IPS-20b (cell line): ENCODE data around the gene LRRC46.

Experiments
- H3K27ac ChIP-seq: one replicate; pipeline ENCODE4 v1.5.1; 2013; ENCODE audit warnings: low read length
- H3K27me3 ChIP-seq: 2 replicates; pipeline ENCODE4 v1.6.1; 2013; ENCODE audit warnings: mild to moderate bottlenecking, low read length, inconsistent platforms; ENCODE audit not compliant: insufficient read depth
- H3K36me3 ChIP-seq: 2 replicates; pipeline ENCODE4 v1.6.1; 2013; ENCODE audit warnings: low read depth, mild to moderate bottlenecking, inconsistent platforms, low read length, moderate library complexity; ENCODE audit not compliant: insufficient read depth
- H3K4me1 ChIP-seq: 2 replicates; pipeline ENCODE4 v1.6.1; 2013; ENCODE audit warnings: mild to moderate bottlenecking, control low read depth, inconsistent platforms, low read length, moderate library complexity; ENCODE audit not compliant: insufficient read depth
- H3K4me3 ChIP-seq: 2 replicates; pipeline ENCODE4 v1.5.1; 2013; ENCODE audit warnings: mild to moderate bottlenecking, low read length, inconsistent platforms
- H3K9ac ChIP-seq: 2 replicates; pipeline ENCODE4 v1.6.1; 2013; ENCODE audit warnings: low read depth, mild to moderate bottlenecking, inconsistent platforms, low read length, moderate library complexity
- H3K9me3 ChIP-seq: 2 replicates; pipeline ENCODE4 v1.6.1; 2013; ENCODE audit warnings: mild to moderate bottlenecking, low read depth, low read length, inconsistent platforms; ENCODE audit not compliant: insufficient read depth

Gene LRRC46

GRCh38 chr17:47873200-47874090 lies 42.0 kb downstream of the LRRC46 start:
- Histone ChIP-seq H3K27ac (no peak overlapping the region), H3K4me1 (peaks cover 18% of the 10 kb centered on the region; the same call in 1 of the 2 replicates), H3K4me3 (peak overlapping the region; percentile 62; the same call in 1 of the 2 replicates), H3K36me3 (no peaks in the 10 kb centered on the region), H3K9me3 (no peaks in the 10 kb centered on the region), H3K9ac (no peak overlapping the region), H3K27me3 (peaks cover 64% of the 10 kb centered on the region)

GRCh38 chr17:47875011-47875985 lies 43.8 kb downstream of the LRRC46 start:
- H3K4me1 ChIP-seq: peaks cover 13% of the 10 kb centered on the region; the same call in 1 of the 2 replicates
- H3K9ac ChIP-seq: no peak overlapping the region
- H3K27me3 ChIP-seq: peaks cover 46% of the 10 kb centered on the region
- no peaks in the 10 kb centered on the region for H3K36me3 ChIP-seq
- H3K4me3 ChIP-seq: no peak overlapping the region
- no peaks in the 10 kb centered on the region for H3K9me3 ChIP-seq
- H3K27ac ChIP-seq: no peak overlapping the region

GRCh38 chr17:47877368-47878034 lies 46.0 kb downstream of the LRRC46 start:
- Histone ChIP-seq H3K9me3 (no peaks in the 10 kb centered on the region), H3K27me3 (peaks cover 26% of the 10 kb centered on the region; the same call in 1 of the 2 replicates), H3K9ac (no peak overlapping the region), H3K4me1 (peaks cover 9% of the 10 kb centered on the region; the same call in 1 of the 2 replicates), H3K36me3 (no peaks in the 10 kb centered on the region), H3K4me3 (no peak overlapping the region), H3K27ac (no peak overlapping the region)

GRCh38 chr17:47878203-47879027 lies 46.9 kb downstream of the LRRC46 start:
- Histone ChIP-seq H3K4me1 (peaks cover 4% of the 10 kb centered on the region; the same call in 1 of the 2 replicates), H3K27ac (no peak overlapping the region), H3K9me3 (no peaks in the 10 kb centered on the region), H3K9ac (no peak overlapping the region), H3K36me3 (no peaks in the 10 kb centered on the region), H3K4me3 (no peak overlapping the region), H3K27me3 (peaks cover 21% of the 10 kb centered on the region)

GRCh38 chr17:47879028-47879585 lies 47.6 kb downstream of the LRRC46 start:
- Histone ChIP-seq H3K27me3 (peaks cover 15% of the 10 kb centered on the region), H3K4me3 (no peak overlapping the region), H3K27ac (no peak overlapping the region), H3K9ac (no peak overlapping the region), H3K36me3 (no peaks in the 10 kb centered on the region), H3K4me1 (no peaks in the 10 kb centered on the region; the same call in 1 of the 2 replicates), H3K9me3 (no peaks in the 10 kb centered on the region)

GRCh38 chr17:47879776-47880454 lies 48.4 kb downstream of the LRRC46 start:
- Histone ChIP-seq H3K36me3 (no peaks in the 10 kb centered on the region), H3K4me1 (peaks cover 3% of the 10 kb centered on the region), H3K9ac (no peak overlapping the region), H3K4me3 (no peak overlapping the region), H3K27me3 (peaks cover 7% of the 10 kb centered on the region), H3K9me3 (no peaks in the 10 kb centered on the region), H3K27ac (no peak overlapping the region)

- Histone ChIP-seq H3K9me3 (no peaks in the 10 kb centered on the region), H3K27ac (no peak overlapping the region), H3K4me1 (peaks cover 10% of the 10 kb centered on the region), H3K4me3 (no peak overlapping the region), H3K9ac (no peak overlapping the region), H3K36me3 (no peaks in the 10 kb centered on the region), H3K27me3 (no peaks in the 10 kb centered on the region; the same call in 1 of the 2 replicates)
Measured at GRCh38 chr17:47882247-47882646, 50.8 kb downstream of the LRRC46 start.

GRCh38 chr17:47882695-47883588 lies 51.5 kb downstream of the LRRC46 start:
- Histone ChIP-seq H3K27ac (no peak overlapping the region), H3K27me3 (no peaks in the 10 kb centered on the region; the same call in 1 of the 2 replicates), H3K4me1 (peaks cover 10% of the 10 kb centered on the region), H3K9ac (no peak overlapping the region), H3K9me3 (no peaks in the 10 kb centered on the region), H3K36me3 (no peaks in the 10 kb centered on the region), H3K4me3 (no peak overlapping the region)

- no peaks in the 10 kb centered on the region for H3K36me3 ChIP-seq
- no peak overlapping the region for H3K4me3 ChIP-seq
- H3K27me3 ChIP-seq: no peaks in the 10 kb centered on the region; the same call in 1 of the 2 replicates
- H3K9ac ChIP-seq: no peak overlapping the region
- no peaks in the 10 kb centered on the region for H3K9me3 ChIP-seq
- no peak overlapping the region for H3K27ac ChIP-seq
- H3K4me1 ChIP-seq: peaks cover 10% of the 10 kb centered on the region
Measured at GRCh38 chr17:47883589-47884426, 52.3 kb downstream of the LRRC46 start.
